Osteoblast (primary cell): ENCODE measurements around the gene CMTM3. TPM values are rescaled to one million over a fixed set of nuclear protein-coding genes. Genes with fewer than 3 reads are reported as not detected.

Experiments
- DNase-seq: peaks from one replicate; pipeline ENCODE4 v3.0.0; 2011; ENCODE audit warnings: low spot score, mixed read lengths; ENCODE audit not compliant: insufficient read length; ENCODE audit errors: missing footprints
- H2AFZ ChIP-seq: 2 replicates; pipeline ENCODE4 v1.6.0; 2011; ENCODE audit warnings: mild to moderate bottlenecking, low read length
- H3K27ac ChIP-seq: 2 replicates; pipeline ENCODE4 v1.5.1; 2011; ENCODE audit warnings: mild to moderate bottlenecking, low read depth, low read length, moderate library complexity
- H3K27me3 ChIP-seq: 2 replicates; pipeline ENCODE4 v1.6.0; 2012; ENCODE audit warnings: mild to moderate bottlenecking, control low read depth, inconsistent platforms, low read length, moderate library complexity; ENCODE audit not compliant: insufficient read depth
- H3K36me3 ChIP-seq: 2 replicates; pipeline ENCODE4 v1.5.1; 2011; ENCODE audit warnings: mild to moderate bottlenecking, low read length, control low read depth, moderate library complexity; ENCODE audit not compliant: insufficient read depth
- H3K4me1 ChIP-seq: 2 replicates; pipeline ENCODE4 v1.5.1; 2011; ENCODE audit warnings: mild to moderate bottlenecking, low read length, control low read depth, moderate library complexity; ENCODE audit not compliant: insufficient read depth
- H3K4me2 ChIP-seq: 2 replicates; pipeline ENCODE4 v1.6.0; 2011; ENCODE audit warnings: mild to moderate bottlenecking, low read length; ENCODE audit not compliant: insufficient read depth
- H3K4me3 ChIP-seq: fragments of 200-600 bp; sonication (generic); 3 replicates; pipeline ENCODE4 v1.5.1; 2012; ENCODE audit warnings: mild to moderate bottlenecking, low read length, inconsistent platforms; ENCODE audit not compliant: insufficient read depth
- H3K79me2 ChIP-seq: 2 replicates; pipeline ENCODE4 v1.6.0; 2012; ENCODE audit warnings: mild to moderate bottlenecking, low read length, control low read depth, inconsistent platforms; ENCODE audit not compliant: insufficient read depth
- H3K9me3 ChIP-seq: 2 replicates; pipeline ENCODE4 v1.5.1; 2011; ENCODE audit warnings: low read depth, low read length, control low read depth
- H4K20me1 ChIP-seq: 2 replicates; pipeline ENCODE4 v1.6.0; 2012; ENCODE audit warnings: mild to moderate bottlenecking, low read length, control low read depth; ENCODE audit not compliant: insufficient read depth
- total RNA-seq: library from RNA; depleted of rRNA; stranded (reverse); fragments of >200 nt; gene quantifications from 2 replicates; pipeline ENCODE4 v1.2.3, GENCODE V29; 2012
- TF ChIP-seq, protein P1 (sequence below): IDR thresholded peaks from 2 replicates; pipeline ENCODE4 v1.5.1; 2011; ENCODE audit warnings: mild to moderate bottlenecking, low read depth, low read length, moderate library complexity; ENCODE audit errors: extremely low read depth

Gene CMTM3
- total RNA-seq, 1 donor: 24.6 TPM

DNA sequence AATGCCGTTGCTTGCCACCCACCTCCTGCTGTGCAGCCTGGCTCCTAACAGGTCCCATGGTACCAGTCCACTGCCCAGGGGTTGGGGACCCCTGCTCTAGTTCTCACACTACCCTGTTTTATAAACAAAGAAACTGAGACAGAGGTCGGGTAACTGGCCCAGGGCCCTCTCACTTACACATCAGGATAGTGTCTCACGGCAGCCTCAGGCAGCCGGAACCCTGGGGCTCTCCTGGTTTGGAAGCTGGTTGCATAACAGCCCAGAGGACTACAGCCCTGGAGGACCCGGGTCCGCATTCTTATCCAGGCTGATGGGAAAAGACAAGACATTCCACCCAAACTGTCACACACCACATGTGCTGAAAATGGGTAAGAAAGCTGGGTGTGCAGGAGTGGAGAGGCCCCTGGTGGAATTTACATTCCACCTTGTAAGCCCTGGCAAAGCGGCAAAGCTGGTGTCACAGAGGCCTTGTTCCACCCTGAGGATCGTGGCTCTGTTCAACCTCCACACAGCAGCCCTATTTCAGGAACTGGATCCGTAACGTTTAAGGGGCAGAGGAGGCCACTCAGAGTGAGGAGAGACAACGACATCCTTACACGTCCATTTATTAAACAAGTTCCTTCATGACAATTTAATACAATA, 9.8 kb downstream of the CMTM3 start:
- Histone ChIP-seq H3K9me3 (no peaks in the 10 kb centered on the region), H2AFZ (no peak overlapping the region), H3K4me3 (no peak overlapping the region), H3K27me3 (no peaks in the 10 kb centered on the region), H3K36me3 (peaks cover 36% of the 10 kb centered on the region), H4K20me1 (peaks cover 3% of the 10 kb centered on the region), H3K79me2 (peaks cover 4% of the 10 kb centered on the region), H3K4me2 (no peak overlapping the region), H3K27ac (no peak overlapping the region), H3K4me1 (peaks cover 27% of the 10 kb centered on the region)
- TF ChIP-seq, protein P1, sequence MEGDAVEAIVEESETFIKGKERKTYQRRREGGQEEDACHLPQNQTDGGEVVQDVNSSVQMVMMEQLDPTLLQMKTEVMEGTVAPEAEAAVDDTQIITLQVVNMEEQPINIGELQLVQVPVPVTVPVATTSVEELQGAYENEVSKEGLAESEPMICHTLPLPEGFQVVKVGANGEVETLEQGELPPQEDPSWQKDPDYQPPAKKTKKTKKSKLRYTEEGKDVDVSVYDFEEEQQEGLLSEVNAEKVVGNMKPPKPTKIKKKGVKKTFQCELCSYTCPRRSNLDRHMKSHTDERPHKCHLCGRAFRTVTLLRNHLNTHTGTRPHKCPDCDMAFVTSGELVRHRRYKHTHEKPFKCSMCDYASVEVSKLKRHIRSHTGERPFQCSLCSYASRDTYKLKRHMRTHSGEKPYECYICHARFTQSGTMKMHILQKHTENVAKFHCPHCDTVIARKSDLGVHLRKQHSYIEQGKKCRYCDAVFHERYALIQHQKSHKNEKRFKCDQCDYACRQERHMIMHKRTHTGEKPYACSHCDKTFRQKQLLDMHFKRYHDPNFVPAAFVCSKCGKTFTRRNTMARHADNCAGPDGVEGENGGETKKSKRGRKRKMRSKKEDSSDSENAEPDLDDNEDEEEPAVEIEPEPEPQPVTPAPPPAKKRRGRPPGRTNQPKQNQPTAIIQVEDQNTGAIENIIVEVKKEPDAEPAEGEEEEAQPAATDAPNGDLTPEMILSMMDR: no peak
- DNase-seq: peak; percentile 37

DNA sequence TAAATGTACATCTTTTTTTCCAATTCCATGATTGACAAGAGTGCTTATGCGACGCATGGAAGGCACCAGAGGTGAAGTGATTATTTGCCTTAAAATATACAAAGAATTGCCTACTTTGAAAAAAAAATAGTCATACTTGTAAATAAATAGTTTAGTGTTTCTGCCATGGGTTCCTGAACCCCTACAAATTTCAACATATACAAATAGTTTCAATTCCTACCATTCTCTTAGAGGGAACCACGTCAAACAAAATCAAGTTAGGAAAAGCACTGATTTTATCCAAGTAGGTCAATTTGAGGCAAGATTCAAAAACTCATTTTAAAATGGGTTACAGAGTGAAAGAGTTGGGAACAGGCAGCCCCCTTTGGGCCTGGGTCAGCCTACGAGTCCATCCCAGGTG, 11.7 kb downstream of the CMTM3 start:
- TF ChIP-seq, protein P1: no peak
- peaks cover 41% of the 10 kb centered on the region for H3K4me1 ChIP-seq
- H3K27me3 ChIP-seq: no peaks in the 10 kb centered on the region

DNA sequence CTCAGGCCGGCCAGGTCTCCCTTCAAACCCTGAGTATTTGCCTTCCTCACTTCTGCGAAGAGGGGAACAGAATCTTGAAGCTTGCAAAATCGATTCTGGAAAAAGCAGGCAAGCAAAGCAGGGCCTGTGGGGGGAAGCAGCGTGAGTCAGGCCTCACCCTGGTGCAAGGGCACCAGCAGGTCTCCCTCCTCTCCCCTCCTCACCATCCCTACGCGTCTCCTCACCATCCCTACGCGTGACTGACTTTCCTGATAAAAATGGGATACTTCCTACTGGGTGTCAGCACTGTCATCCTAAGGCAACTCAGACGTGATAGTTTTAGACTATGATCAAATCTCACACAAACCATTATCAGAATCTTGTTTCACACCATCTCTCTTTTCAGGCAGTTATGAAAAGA, 12.1 kb downstream of the CMTM3 start:
- DNase-seq: no peak
- no peak overlapping the region for H3K4me3 ChIP-seq
- no peak overlapping the region for H3K4me2 ChIP-seq

More for the DNA sequence above, 11.7 kb downstream of the CMTM3 start:
- Histone ChIP-seq H3K4me3 (no peak overlapping the region), H2AFZ (no peak overlapping the region), H3K9me3 (no peaks in the 10 kb centered on the region), H3K4me2 (no peak overlapping the region), H3K36me3 (peaks cover 20% of the 10 kb centered on the region), H3K79me2 (no peaks in the 10 kb centered on the region), H3K27ac (no peak overlapping the region), H4K20me1 (no peaks in the 10 kb centered on the region)
- DNase-seq: no peak

DNA sequence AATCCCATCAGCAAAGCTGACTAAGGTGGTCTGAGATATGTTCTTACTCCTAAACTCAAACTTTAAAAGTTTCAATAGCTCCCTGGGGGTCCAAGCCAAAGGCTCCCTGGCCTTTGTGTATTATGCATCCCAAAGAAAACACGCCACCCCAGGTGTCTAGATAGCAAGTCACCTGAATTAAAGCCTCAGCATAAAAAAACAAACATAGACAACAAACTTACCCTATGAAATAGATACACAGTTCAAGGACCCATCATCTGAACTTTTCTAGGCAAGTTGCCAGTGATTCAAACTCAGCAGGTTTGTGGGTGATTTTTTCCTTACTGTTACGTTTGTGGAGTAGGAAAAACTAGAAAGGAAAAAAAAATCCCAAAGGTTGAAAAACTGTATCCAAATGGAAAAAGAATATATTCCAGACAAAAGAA, 12.5 kb downstream of the CMTM3 start:
- DNase-seq: no peak
- no peak overlapping the region for H3K27ac ChIP-seq

More for the DNA sequence above, 12.1 kb downstream of the CMTM3 start:
- Histone ChIP-seq H3K27me3 (no peaks in the 10 kb centered on the region), H3K27ac (no peak overlapping the region), H3K4me1 (peaks cover 45% of the 10 kb centered on the region), H4K20me1 (no peaks in the 10 kb centered on the region), H2AFZ (no peak overlapping the region), H3K36me3 (peaks cover 18% of the 10 kb centered on the region), H3K79me2 (no peaks in the 10 kb centered on the region), H3K9me3 (no peaks in the 10 kb centered on the region)
- TF ChIP-seq, protein P1: no peak

More for the DNA sequence above, 12.5 kb downstream of the CMTM3 start:
- Histone ChIP-seq H3K36me3 (peaks cover 17% of the 10 kb centered on the region), H3K9me3 (no peaks in the 10 kb centered on the region), H3K27me3 (no peaks in the 10 kb centered on the region), H2AFZ (no peak overlapping the region), H3K79me2 (no peaks in the 10 kb centered on the region), H3K4me1 (peaks cover 47% of the 10 kb centered on the region), H3K4me3 (no peak overlapping the region), H4K20me1 (no peaks in the 10 kb centered on the region), H3K4me2 (no peak overlapping the region)
- TF ChIP-seq, protein P1: no peak
